Measurements from ENCODE around the gene ACTR5.

ACTR5 gene

GRCh38 chr20:38728911-38729642 is 19.2 kb upstream of the ACTR5 start:
- DNase-seq, result no peak

- no peak for DNase-seq
Measured at GRCh38 chr20:38729767-38730166, 18.5 kb upstream of the ACTR5 start.

GRCh38 chr20:38730167-38730988 is 17.9 kb upstream of the ACTR5 start:
- DNase-seq, result no peak

GRCh38 chr20:38730989-38731737 is 17.1 kb upstream of the ACTR5 start:
- peak; percentile 57 for DNase-seq

GRCh38 chr20:38731738-38732113 is 16.5 kb upstream of the ACTR5 start:
- DNase-seq, result no peak

- DNase-seq, result no peak
Measured at GRCh38 chr20:38732981-38733380, 15.3 kb upstream of the ACTR5 start.

- no peak for DNase-seq
Measured at GRCh38 chr20:38735172-38735571, 13.1 kb upstream of the ACTR5 start.

- DNase-seq, result no peak
Measured at GRCh38 chr20:38737887-38738286, 10.4 kb upstream of the ACTR5 start.

- no peak for DNase-seq
Measured at GRCh38 chr20:38745757-38746156, 2.5 kb upstream of the ACTR5 start.

GRCh38 chr20:38747495-38748096 is 664 bp upstream of the ACTR5 start:
- peak; percentile 5 for DNase-seq

GRCh38 chr20:38748861-38749149 is 545 bp downstream of the ACTR5 start:
- no peak for DNase-seq

GRCh38 chr20:38751360-38751976 is 3.2 kb downstream of the ACTR5 start:
- peak; percentile 15 for DNase-seq

GRCh38 chr20:38752029-38752428 is 3.8 kb downstream of the ACTR5 start:
- no peak for DNase-seq

GRCh38 chr20:38754924-38755323 is 6.7 kb downstream of the ACTR5 start:
- no peak for DNase-seq

GRCh38 chr20:38755324-38755910 is 7.2 kb downstream of the ACTR5 start:
- DNase-seq, result no peak

- no peak for DNase-seq
Measured at GRCh38 chr20:38757145-38757775, 9.0 kb downstream of the ACTR5 start.

GRCh38 chr20:38759106-38759505 is 10.8 kb downstream of the ACTR5 start:
- DNase-seq, result no peak

GRCh38 chr20:38760978-38761377 is 12.7 kb downstream of the ACTR5 start:
- DNase-seq, result no peak

- DNase-seq, result no peak
Measured at GRCh38 chr20:38762174-38762573, 13.9 kb downstream of the ACTR5 start.

- no peak for DNase-seq
Measured at GRCh38 chr20:38763616-38764015, 15.4 kb downstream of the ACTR5 start.

GRCh38 chr20:38764567-38765318 is 16.5 kb downstream of the ACTR5 start:
- DNase-seq, result peak; percentile 83

Measured in fibroblast of skin of scalp (primary cell).